Right lobe of liver (tissue), 4 donors: ENCODE measurements around the gene GATB.

Experiments
- CTCF ChIP-seq, 4 donors: fragments of 200-600 bp in 3 of 4; fragments of 450-650 bp in 1 of 4; IDR thresholded peaks; one replicate each; pipeline versions ENCODE4 v1.5.1 to v1.8.0; 2016 to 2022; ENCODE audit warnings: antibody characterized with exemption in 4 of 4, mild to moderate bottlenecking in 2 of 4
- POLR2A ChIP-seq: fragments of 450-650 bp; IDR thresholded peaks from one replicate; pipeline ENCODE4 v1.6.1; 2017; ENCODE audit warnings: antibody characterized with exemption, mild to moderate bottlenecking
- donor health status: DM: no; HTN: no; CAD: no.
- donor health status: DM: no; HTN: no; CAD: no.
- donor health status: DM: no; HTN: yes; CAD: no.

- no peak for TF ChIP-seq CTCF (IDR thresholded peaks at IDR 0.05)
- no peak for TF ChIP-seq POLR2A
Observed at GRCh38 chr4:151674804-151675391, 85.9 kb downstream of the GATB start.
